ENCODE results near the gene CEP135. TPM values are rescaled to one million over a fixed set of nuclear protein-coding genes. Genes with fewer than 3 reads are reported as not detected.

Gene CEP135
- total RNA-seq, 1 experiment from 2014 or later = 1.2 TPM

GRCh38 chr4:55979562-55979961 lies 30.8 kb downstream of the CEP135 start:
- H3K4me3 ChIP-seq = no peak overlapping the region
- H3K36me3 ChIP-seq = no peaks in the 10 kb centered on the region; the same call in 1 of the 2 replicates
- no peaks in the 10 kb centered on the region for H3K9me3 ChIP-seq
- no peak for DNase-seq
- H3K27me3 ChIP-seq = no peaks in the 10 kb centered on the region

DNA sequence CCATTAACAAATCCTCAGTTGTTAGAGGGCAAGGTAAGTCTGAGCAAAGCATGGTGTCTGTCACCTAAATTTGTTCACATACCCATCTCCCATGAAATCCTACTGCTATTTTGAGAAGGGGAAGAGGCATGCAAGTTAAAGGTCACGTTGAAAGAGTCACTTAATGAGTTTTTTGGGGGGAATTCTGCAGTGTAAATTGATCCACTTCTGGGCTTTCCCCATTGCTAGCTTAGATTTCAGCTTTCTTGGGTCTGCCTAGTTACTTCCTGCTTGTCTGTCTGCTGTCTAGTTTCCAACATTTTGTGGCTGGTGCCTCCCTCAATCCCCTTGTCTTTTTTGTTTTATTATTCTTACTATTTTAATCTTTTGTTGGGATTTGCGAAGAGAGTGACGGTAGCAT lies 32.0 kb downstream of the CEP135 start:
- H3K9me3 ChIP-seq = no peaks in the 10 kb centered on the region
- no peaks in the 10 kb centered on the region for H3K27me3 ChIP-seq
- no peak overlapping the region for H3K4me3 ChIP-seq
- no peaks in the 10 kb centered on the region; the same call in 1 of the 2 replicates for H3K36me3 ChIP-seq
- no peak for DNase-seq

GRCh38 chr4:55982976-55983375 lies 34.2 kb downstream of the CEP135 start:
- Histone ChIP-seq H3K9me3 (no peaks in the 10 kb centered on the region), H3K36me3 (no peaks in the 10 kb centered on the region; the same call in 1 of the 2 replicates), H3K4me3 (no peak overlapping the region), H3K27me3 (no peaks in the 10 kb centered on the region)
- DNase-seq = no peak

- H3K9me3 ChIP-seq = no peaks in the 10 kb centered on the region
- DNase-seq = no peak
- no peaks in the 10 kb centered on the region for H3K36me3 ChIP-seq
- no peak overlapping the region for H3K4me3 ChIP-seq
- H3K27me3 ChIP-seq = no peaks in the 10 kb centered on the region
Observed at GRCh38 chr4:55989766-55990165, 41.0 kb downstream of the CEP135 start.

DNA sequence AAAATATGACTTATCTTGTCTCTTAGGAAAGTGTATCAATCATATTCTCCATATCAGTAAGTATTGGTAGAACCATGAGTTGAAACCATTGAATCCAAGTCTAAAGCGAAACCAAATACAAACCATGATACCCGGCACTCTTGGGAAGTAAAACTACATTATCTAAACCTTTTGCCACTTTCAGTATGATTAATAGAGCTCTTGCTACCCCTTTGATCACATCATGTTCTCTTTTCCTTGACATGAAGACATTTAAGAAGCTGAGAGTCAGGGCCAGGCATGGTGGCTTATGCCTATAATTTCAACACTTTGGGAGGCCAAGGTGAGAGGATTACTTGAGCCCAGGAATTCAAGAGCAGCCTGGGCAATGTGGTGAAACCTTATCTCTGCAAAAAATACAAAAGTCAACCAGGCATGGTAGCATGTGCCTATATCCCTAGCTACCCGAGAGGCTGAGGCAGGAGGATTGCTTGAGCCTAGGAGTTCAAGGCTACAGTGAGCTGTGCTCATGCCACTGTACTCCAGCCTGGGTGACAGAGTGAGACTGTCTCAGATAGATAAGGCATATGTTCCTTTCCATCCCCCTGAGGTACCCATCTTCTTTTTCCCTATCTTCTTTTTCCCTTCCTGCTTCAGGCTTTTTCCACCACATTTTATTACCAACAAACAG lies 45.4 kb downstream of the CEP135 start:
- Histone ChIP-seq H3K9me3 (no peaks in the 10 kb centered on the region), H3K4me3 (no peak overlapping the region), H3K27me3 (no peaks in the 10 kb centered on the region), H3K36me3 (no peaks in the 10 kb centered on the region)
- no peak for DNase-seq

DNA sequence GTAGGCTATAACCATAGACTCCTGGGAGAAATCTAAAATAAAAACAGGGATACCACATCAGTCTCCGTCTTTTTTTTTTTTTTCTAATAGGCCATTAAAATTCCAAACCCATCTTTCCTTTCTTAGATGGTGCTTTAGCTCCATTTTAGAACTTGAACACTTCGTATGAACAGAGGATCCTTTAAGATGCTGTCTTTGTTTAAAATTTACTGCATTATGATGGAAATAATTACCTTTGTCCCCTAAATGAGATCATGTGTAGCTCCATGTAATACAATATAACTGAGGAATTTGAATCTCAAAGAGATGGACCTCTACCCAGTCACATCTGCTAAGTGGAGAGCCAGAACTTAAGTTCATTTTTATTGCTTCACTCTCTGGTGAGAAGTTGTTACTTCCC lies 47.9 kb downstream of the CEP135 start:
- Histone ChIP-seq H3K9me3 (no peaks in the 10 kb centered on the region), H3K36me3 (no peaks in the 10 kb centered on the region), H3K27me3 (no peaks in the 10 kb centered on the region), H3K4me3 (no peak overlapping the region)
- no peak for DNase-seq

DNA sequence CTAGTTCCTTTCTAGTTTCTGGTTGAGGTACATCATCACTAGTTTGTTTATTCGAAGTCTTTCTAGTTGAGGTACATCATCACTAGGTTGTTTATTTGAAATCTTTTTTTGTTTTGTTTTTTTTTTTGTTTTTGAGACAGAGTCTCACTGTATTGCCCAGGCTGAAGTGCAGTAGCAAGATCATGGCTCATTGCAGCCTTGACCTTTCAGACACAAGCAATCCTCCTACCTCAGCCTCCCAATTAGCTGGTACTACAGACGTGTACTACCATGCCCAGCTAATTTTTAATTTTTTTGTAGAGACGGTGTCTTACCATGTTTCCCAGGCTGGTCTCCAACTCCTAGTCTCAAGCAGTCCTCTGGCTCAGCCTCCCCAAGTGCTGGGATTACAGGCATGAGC lies 54.9 kb downstream of the CEP135 start:
- Histone ChIP-seq H3K9me3 (no peaks in the 10 kb centered on the region), H3K36me3 (no peaks in the 10 kb centered on the region; the same call in 1 of the 2 replicates), H3K27me3 (no peaks in the 10 kb centered on the region), H3K4me3 (no peak overlapping the region)
- no peak for DNase-seq

- DNase-seq = no peak
- H3K4me3 ChIP-seq = no peak overlapping the region
- no peaks in the 10 kb centered on the region for H3K9me3 ChIP-seq
- no peaks in the 10 kb centered on the region for H3K27me3 ChIP-seq
- no peaks in the 10 kb centered on the region; the same call in 1 of the 2 replicates for H3K36me3 ChIP-seq
Observed at GRCh38 chr4:56004235-56004634, 55.5 kb downstream of the CEP135 start.

GRCh38 chr4:56007154-56007553 lies 58.4 kb downstream of the CEP135 start:
- Histone ChIP-seq H3K4me3 (no peak overlapping the region), H3K9me3 (no peaks in the 10 kb centered on the region), H3K27me3 (no peaks in the 10 kb centered on the region), H3K36me3 (no peaks in the 10 kb centered on the region; the same call in 1 of the 2 replicates)
- no peak for DNase-seq

GRCh38 chr4:56008206-56008605 lies 59.5 kb downstream of the CEP135 start:
- Histone ChIP-seq H3K9me3 (no peaks in the 10 kb centered on the region), H3K27me3 (no peaks in the 10 kb centered on the region), H3K36me3 (no peaks in the 10 kb centered on the region; the same call in 1 of the 2 replicates), H3K4me3 (no peak overlapping the region)
- DNase-seq = no peak

DNA sequence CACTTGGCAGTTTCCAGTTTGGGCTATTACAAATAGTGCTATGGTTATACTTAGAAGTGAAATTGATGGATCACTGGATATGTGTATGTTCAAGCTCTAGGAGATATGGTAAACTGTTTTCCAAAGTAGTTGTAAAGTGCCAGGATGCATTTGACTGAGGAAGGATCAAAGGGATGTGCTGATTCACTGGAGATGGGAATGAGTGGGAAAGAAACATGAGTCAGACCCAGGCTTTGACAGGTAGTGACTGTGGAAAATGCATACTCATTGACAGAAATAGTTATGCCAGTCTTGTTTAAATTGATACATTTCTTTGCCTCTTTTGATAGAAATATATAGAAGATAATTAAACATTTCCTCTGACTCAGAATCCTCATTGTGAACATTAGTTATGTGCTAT lies 77.9 kb downstream of the CEP135 start:
- H3K9me3 ChIP-seq = no peaks in the 10 kb centered on the region
- H3K36me3 ChIP-seq = peaks cover 2% of the 10 kb centered on the region; the same call in 1 of the 2 replicates
- H3K4me3 ChIP-seq = no peak overlapping the region
- H3K27me3 ChIP-seq = no peaks in the 10 kb centered on the region
- DNase-seq = no peak

DNA sequence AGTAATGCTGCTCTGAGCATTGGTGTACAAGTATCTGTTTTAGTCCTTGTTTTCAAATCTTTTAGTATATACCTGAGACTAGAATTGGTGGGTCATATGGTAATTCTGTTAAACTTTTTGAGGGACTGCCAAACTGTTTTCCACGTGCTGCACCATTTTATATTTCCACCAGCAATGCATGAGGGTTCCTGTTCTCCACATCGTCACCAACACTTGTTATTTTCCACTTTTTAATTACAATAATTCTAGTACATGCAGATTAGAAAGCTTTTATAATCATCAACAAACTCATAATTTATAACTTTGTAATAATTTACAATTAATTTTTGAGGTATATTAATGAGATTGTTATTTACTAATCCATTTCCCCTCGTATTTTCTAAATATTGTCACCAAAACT lies 79.4 kb downstream of the CEP135 start:
- H3K36me3 ChIP-seq = peaks cover 2% of the 10 kb centered on the region; the same call in 1 of the 2 replicates
- no peak overlapping the region for H3K4me3 ChIP-seq
- DNase-seq = no peak
- no peaks in the 10 kb centered on the region for H3K27me3 ChIP-seq
- H3K9me3 ChIP-seq = no peaks in the 10 kb centered on the region

DNA sequence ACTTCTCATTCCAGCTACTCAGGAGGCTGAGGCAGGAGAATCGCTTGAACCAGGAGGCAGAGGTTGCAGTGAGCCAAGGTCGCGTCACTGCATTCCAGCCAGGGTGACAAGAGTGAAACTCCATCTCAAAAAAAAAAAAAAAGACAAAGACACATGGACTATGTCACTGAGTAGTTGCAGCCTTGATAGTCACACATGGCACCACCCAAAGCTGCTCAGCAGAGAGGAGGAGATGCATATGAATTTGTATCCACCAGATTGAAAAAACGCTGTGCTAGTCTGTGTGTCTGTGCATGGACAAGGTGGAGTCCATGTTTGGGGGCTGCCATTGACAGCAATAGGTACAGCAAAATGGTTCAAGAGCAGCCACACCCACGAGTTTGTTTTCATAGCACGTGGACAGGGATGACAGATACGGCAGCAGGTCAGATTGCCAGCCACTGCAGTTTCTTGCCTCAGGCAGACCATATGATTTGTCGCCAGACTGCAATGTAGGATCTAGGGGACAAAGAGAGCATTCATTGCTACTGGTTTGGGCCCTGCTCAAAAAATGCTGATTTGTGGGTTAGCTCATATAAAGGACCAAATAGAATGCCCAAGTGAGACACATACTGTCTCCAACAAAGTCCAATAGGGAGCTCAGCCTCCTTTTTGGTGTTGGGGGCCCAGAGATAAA lies 89.9 kb downstream of the CEP135 start:
- Histone ChIP-seq H3K36me3 (no peaks in the 10 kb centered on the region), H3K9me3 (no peaks in the 10 kb centered on the region), H3K27me3 (no peaks in the 10 kb centered on the region), H3K4me3 (no peak overlapping the region)
- no peak for DNase-seq

GRCh38 chr4:56040842-56041241 lies 92.1 kb downstream of the CEP135 start:
- DNase-seq = no peak
- Histone ChIP-seq H3K4me3 (no peak overlapping the region), H3K27me3 (peaks cover 3% of the 10 kb centered on the region), H3K36me3 (no peaks in the 10 kb centered on the region), H3K9me3 (no peaks in the 10 kb centered on the region)

DNA sequence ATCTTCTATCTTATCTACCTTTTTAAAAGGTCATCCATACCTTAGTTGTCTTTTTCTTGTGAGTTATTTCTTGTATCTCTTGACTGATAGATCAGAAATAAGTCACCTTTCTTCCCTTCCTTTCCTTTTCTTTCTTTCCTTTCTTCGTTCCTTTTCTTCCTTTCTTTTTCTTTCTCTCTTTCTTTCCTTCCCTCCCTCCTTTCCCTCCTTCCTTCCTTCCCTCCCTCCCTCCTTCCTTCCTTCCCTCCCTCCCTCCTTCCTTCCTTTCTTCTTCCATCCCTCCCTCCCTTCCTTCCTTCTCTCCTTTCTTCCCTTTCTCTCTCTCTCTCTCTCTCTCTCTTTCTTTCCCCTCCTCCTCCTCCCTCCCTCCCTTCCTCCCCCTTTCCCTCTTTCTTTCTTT lies 93.5 kb downstream of the CEP135 start:
- Histone ChIP-seq H3K27me3 (peaks cover 5% of the 10 kb centered on the region), H3K9me3 (no peaks in the 10 kb centered on the region), H3K36me3 (no peaks in the 10 kb centered on the region), H3K4me3 (no peak overlapping the region)
- no peak for DNase-seq

- Histone ChIP-seq H3K36me3 (no peaks in the 10 kb centered on the region), H3K9me3 (no peaks in the 10 kb centered on the region), H3K4me3 (no peak overlapping the region), H3K27me3 (peaks cover 24% of the 10 kb centered on the region)
- DNase-seq = no peak
Observed at GRCh38 chr4:56048383-56048701, 99.6 kb downstream of the CEP135 start.

GRCh38 chr4:56048702-56049431 lies 100.1 kb downstream of the CEP135 start:
- H3K4me3 ChIP-seq = peak overlapping the region; percentile 26
- no peaks in the 10 kb centered on the region for H3K9me3 ChIP-seq
- DNase-seq = peak; percentile 41
- no peaks in the 10 kb centered on the region for H3K36me3 ChIP-seq
- H3K27me3 ChIP-seq = peaks cover 24% of the 10 kb centered on the region
